ENCODE data around the gene GPD2.
"Not testable (repeated sequence)": the region's sequence is repeated elsewhere in the genome, so short reads cannot be mapped to it uniquely, and the experiment has no call there.

The GPD2 gene

DNA sequence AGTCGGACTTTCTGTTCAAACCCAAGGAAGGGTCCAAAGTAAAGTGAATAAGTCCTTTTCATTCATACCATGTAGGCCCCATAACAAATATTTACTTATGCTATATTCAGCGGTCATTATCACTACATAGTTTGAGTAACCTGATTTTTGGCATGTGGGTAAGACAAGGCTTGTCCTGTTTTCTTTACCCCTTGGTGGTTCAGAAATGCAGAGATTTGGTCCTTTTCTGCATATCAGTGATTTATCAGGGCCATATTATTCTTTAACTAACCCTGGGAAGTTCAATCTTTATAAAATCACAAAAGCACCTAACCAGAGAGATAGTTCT is 157.4 kb downstream of the GPD2 start:
- TF ChIP-seq, protein P1, sequence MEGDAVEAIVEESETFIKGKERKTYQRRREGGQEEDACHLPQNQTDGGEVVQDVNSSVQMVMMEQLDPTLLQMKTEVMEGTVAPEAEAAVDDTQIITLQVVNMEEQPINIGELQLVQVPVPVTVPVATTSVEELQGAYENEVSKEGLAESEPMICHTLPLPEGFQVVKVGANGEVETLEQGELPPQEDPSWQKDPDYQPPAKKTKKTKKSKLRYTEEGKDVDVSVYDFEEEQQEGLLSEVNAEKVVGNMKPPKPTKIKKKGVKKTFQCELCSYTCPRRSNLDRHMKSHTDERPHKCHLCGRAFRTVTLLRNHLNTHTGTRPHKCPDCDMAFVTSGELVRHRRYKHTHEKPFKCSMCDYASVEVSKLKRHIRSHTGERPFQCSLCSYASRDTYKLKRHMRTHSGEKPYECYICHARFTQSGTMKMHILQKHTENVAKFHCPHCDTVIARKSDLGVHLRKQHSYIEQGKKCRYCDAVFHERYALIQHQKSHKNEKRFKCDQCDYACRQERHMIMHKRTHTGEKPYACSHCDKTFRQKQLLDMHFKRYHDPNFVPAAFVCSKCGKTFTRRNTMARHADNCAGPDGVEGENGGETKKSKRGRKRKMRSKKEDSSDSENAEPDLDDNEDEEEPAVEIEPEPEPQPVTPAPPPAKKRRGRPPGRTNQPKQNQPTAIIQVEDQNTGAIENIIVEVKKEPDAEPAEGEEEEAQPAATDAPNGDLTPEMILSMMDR (conservative IDR thresholded peaks at IDR 0.05; ENCODE audit: low read length): no peak
- DNase-seq (ENCODE audit: low read depth): no peak
- no peak overlapping the region for H3K4me3 ChIP-seq (ENCODE audit: low read length)

DNA sequence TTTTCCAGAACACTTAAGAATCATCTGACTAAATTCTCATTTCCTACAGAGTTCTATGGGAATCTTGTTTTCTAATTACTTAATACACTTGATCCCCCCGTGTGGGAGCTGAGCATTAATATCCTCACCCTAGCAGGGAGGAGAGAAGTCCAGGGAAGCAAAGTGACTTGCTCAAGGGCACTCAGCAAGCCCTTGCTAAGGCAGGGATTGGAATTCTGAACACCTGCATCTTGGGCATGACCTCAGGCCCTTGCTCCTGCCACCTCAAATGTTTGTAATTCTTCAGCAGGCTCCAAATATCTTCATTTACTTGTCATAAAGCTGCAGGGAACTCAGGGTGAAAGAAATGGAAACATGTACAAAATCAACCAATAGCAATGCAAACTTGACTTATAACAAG is 162.4 kb downstream of the GPD2 start:
- DNase-seq (ENCODE audit: low read depth): no peak
- no peak overlapping the region for H3K4me3 ChIP-seq (ENCODE audit: low read length)
- TF ChIP-seq, protein P1 (conservative IDR thresholded peaks at IDR 0.05; ENCODE audit: low read length): no peak

DNA sequence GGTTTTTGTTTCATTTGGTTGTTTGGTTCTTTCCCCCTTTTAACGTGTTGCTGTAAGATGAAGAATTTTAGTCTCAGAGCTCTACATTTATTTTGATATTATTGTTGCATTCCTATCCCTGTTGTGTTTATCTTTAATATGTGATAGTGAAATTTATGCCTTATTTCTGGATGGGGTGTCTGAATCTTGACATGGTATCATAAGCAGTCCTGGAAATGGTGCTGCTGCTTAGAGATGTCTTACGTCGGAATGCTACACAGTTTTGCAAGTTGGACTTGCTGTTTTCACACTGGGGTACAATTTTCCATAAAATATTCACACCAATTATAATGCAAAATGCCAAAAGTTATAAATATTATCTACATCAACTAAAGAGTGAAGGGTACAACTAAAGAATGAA is 164.0 kb downstream of the GPD2 start:
- H3K4me3 ChIP-seq (ENCODE audit: low read length): no peak overlapping the region
- TF ChIP-seq, protein P1 (conservative IDR thresholded peaks at IDR 0.05; ENCODE audit: low read length): no peak
- no peak for DNase-seq (ENCODE audit: low read depth)

DNA sequence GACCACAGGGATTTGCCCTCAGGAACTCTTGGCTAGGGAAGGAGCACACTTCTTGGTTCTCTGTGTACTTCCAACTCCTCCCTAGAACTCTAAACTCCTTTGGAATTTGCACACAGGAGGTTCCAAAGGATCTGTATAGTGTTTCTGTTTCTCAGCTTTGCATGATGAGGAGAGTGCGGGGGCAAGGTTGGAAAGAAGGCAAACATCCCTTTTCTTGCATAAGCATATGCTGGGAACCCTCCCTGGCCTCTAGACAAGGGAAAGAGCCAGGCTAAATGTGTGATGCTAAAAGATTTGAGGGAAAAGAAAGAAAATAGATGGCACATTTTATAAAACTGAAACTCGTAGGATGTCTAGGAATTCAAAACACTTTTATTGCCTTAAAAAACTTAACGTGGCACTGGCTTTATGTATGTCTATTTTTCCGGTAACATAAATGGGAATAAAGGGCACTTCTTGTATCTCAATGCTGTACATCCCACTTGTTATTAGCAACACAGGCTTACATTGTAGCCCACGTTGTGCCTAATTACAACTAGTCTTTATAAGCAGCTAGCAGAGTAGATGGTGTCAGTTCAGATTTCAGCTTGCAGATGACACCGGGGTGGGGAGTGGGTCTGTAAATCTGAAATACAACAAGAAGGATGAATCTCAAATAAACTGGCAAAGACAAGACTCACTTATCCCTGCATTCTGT is 165.8 kb downstream of the GPD2 start:
- TF ChIP-seq, protein P1 (conservative IDR thresholded peaks at IDR 0.05; ENCODE audit: low read length): no peak
- H3K4me3 ChIP-seq (ENCODE audit: low read length): no peak overlapping the region
- no peak for DNase-seq (ENCODE audit: low read depth)

DNA sequence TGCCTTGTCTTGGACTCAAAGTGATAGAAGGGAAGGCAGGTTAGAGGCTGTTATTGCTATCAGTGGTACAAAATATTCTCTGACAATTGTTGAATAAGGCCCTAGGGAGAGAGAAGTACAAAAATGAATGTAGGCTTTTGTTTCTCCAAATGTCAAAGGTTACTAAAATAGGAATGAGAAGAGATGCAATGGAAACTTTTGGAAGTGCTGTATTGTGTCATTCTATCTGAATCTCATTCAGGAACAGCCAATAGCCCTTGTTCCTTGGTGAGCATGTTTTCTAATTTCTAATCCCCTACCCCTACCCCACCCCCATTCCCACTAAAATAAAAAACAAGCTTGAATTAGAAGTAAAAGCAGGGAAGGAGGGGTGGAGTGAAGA is 166.4 kb downstream of the GPD2 start:
- no peak for DNase-seq (ENCODE audit: low read depth)
- TF ChIP-seq, protein P1 (conservative IDR thresholded peaks at IDR 0.05; ENCODE audit: low read length): no peak
- no peak overlapping the region for H3K4me3 ChIP-seq (ENCODE audit: low read length)

DNA sequence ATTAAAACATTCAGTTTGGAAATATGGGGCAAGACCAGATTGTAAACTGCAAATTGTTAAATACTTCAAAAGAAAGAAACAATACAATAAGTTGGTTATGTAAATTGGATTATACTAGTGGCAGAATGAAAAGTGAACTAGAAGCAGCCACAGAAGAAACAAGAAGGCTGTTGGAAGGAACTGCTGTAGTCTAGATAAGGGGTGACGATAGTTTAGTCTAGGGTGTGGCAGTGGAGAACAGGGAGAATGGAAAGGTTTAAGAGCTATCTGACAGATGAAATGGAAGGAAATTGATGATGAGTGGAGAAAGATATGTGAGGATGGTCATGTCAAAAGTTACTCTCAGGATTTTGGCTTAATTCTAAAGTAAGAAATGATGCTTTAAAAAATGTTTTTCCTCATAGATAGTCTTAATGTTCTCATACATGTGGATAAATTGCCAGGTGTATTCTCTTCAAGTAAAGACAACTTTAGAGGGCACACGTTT is 179.7 kb downstream of the GPD2 start:
- TF ChIP-seq, protein P1 (conservative IDR thresholded peaks at IDR 0.05; ENCODE audit: low read length): no peak
- H3K4me3 ChIP-seq (ENCODE audit: low read length): no peak overlapping the region
- no peak for DNase-seq (ENCODE audit: low read depth)

DNA sequence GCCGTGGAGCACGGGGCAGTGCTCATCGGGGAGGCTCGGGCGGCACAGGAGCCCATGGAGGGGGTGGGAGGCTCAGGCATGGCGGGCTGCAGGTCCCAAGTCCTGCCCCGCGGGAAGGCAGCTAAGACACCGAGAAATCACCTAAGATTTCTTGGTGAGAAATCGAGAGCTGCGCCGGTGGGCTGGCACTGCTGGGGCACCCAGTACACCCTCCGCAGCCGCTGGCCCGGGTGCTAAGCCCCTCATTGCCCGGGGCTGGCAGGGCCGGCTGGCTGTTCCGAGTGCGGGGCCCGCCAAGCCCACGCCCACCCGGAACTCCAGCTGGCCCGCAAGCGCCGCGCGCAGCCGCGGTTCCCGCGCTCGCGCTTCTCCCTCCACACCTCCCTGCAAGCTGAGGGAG is 181.9 kb downstream of the GPD2 start:
- H3K4me3 ChIP-seq (ENCODE audit: low read length); DNase-seq (ENCODE audit: low read depth): not testable (repeated sequence)

Measured in AG10803 (cell line).